ENCODE measurements around the gene JMJD8. TPM values are rescaled to one million over a fixed set of nuclear protein-coding genes. Genes with fewer than 3 reads are reported as not detected.
A peak's percentile ranks its signal among the peaks of the same experiment; 100 is the strongest.

JMJD8 gene
- total and polyA plus RNA-seq, 2 experiments from 2014 or later, result 48.5 to 82.5 TPM

DNA sequence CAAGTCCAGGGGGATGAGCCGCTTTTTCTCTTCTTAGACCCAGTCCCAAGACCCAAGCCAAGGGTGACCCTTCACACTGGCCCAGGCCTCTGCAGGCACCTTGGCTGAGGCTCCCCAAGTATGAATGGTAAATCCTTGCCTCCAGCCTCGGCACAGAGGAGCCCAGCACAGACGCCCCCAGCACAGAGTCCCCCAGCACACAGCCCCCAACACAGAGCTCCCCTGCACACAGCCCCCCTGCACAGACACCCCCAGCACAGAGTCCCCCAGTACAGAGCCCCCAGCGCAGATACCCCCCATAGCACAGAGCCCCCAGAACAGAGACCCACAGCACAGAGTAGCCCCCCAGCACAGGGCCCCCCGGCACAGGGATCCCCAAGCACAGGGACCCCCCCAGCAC is 43.5 kb downstream of the JMJD8 start (continued):
- TF ChIP-seq STAT1 (IDR thresholded peaks at IDR 0.05; ENCODE audit: unreplicated experiment), result no peak
- TF ChIP-seq, protein P1, sequence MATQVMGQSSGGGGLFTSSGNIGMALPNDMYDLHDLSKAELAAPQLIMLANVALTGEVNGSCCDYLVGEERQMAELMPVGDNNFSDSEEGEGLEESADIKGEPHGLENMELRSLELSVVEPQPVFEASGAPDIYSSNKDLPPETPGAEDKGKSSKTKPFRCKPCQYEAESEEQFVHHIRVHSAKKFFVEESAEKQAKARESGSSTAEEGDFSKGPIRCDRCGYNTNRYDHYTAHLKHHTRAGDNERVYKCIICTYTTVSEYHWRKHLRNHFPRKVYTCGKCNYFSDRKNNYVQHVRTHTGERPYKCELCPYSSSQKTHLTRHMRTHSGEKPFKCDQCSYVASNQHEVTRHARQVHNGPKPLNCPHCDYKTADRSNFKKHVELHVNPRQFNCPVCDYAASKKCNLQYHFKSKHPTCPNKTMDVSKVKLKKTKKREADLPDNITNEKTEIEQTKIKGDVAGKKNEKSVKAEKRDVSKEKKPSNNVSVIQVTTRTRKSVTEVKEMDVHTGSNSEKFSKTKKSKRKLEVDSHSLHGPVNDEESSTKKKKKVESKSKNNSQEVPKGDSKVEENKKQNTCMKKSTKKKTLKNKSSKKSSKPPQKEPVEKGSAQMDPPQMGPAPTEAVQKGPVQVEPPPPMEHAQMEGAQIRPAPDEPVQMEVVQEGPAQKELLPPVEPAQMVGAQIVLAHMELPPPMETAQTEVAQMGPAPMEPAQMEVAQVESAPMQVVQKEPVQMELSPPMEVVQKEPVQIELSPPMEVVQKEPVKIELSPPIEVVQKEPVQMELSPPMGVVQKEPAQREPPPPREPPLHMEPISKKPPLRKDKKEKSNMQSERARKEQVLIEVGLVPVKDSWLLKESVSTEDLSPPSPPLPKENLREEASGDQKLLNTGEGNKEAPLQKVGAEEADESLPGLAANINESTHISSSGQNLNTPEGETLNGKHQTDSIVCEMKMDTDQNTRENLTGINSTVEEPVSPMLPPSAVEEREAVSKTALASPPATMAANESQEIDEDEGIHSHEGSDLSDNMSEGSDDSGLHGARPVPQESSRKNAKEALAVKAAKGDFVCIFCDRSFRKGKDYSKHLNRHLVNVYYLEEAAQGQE (IDR thresholded peaks at IDR 0.05; ENCODE audit: unreplicated experiment), result no peak
- TF ChIP-seq NANOG (IDR thresholded peaks at IDR 0.05; ENCODE audit: borderline replicate concordance), result no peak
- no peak for TF ChIP-seq POLR2AphosphoS5 (IDR thresholded peaks at IDR 0.05; ENCODE audit: low read depth)
- TF ChIP-seq, protein P2, sequence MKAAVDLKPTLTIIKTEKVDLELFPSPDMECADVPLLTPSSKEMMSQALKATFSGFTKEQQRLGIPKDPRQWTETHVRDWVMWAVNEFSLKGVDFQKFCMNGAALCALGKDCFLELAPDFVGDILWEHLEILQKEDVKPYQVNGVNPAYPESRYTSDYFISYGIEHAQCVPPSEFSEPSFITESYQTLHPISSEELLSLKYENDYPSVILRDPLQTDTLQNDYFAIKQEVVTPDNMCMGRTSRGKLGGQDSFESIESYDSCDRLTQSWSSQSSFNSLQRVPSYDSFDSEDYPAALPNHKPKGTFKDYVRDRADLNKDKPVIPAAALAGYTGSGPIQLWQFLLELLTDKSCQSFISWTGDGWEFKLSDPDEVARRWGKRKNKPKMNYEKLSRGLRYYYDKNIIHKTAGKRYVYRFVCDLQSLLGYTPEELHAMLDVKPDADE (IDR thresholded peaks at IDR 0.05), result no peak
- no peak for TF ChIP-seq JUNB (IDR thresholded peaks at IDR 0.05; ENCODE audit: unreplicated experiment)
- TF ChIP-seq, protein P3, sequence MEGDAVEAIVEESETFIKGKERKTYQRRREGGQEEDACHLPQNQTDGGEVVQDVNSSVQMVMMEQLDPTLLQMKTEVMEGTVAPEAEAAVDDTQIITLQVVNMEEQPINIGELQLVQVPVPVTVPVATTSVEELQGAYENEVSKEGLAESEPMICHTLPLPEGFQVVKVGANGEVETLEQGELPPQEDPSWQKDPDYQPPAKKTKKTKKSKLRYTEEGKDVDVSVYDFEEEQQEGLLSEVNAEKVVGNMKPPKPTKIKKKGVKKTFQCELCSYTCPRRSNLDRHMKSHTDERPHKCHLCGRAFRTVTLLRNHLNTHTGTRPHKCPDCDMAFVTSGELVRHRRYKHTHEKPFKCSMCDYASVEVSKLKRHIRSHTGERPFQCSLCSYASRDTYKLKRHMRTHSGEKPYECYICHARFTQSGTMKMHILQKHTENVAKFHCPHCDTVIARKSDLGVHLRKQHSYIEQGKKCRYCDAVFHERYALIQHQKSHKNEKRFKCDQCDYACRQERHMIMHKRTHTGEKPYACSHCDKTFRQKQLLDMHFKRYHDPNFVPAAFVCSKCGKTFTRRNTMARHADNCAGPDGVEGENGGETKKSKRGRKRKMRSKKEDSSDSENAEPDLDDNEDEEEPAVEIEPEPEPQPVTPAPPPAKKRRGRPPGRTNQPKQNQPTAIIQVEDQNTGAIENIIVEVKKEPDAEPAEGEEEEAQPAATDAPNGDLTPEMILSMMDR (conservative IDR thresholded peaks at IDR 0.05; ENCODE audit: low read depth in 2 of 2), result no peak
- no peak for TF ChIP-seq CREB1 (CRISPR knock-in tag; IDR thresholded peaks at IDR 0.05; ENCODE audit: low read depth)

DNA sequence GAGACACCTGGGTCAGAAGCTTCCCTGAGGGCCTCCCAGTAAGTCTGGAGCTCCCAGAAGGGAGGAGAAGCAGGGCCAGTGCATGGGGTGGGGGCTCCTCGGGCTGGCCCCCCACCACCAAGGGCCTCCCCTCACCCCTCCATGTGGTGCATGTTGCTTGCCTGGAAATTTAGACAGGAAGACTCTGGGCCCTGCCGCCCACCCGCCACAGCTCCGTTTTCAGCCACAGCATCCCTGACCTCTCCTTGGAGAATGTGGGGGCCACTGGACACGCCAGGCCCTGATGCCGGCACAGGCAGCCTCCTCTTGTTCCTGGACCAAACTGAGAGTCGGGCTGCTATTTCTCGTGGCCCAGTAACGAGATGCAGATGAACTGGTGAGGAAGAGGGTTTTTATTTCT is 45.3 kb downstream of the JMJD8 start:
- Histone ChIP-seq H3K9me2 (ENCODE audit: insufficient read depth) (no peaks in the 10 kb centered on the region), H2AFZ (no peak overlapping the region), H3K4me2 (peak overlapping the region; percentile 26; the same call in 1 of the 2 replicates), H3K36me3 (ENCODE audit: insufficient read depth) (no peaks in the 10 kb centered on the region), H3K4me3 (no peak overlapping the region), H3F3A (replicated peaks; ENCODE audit: low read depth) (0 out of 2 replicates have a peak, but pooled peaks cover 6% of the 10 kb centered on the region), H4K20me1 (replicated peaks; ENCODE audit: insufficient read depth) (no peaks in the 10 kb centered on the region; the same call in 1 of the 2 replicates), H3K4me1 (ENCODE audit: insufficient read depth) (peaks cover 24% of the 10 kb centered on the region), H3K27me3 (ENCODE audit: insufficient read depth) (no peaks in the 10 kb centered on the region), H3K27ac (ENCODE audit: low read depth) (no peak overlapping the region), H3K79me2 (replicated peaks; ENCODE audit: insufficient read depth) (peaks cover 14% of the 10 kb centered on the region)
- TF ChIP-seq, protein P2 (IDR thresholded peaks at IDR 0.05), result no peak
- TF ChIP-seq, protein P1 (IDR thresholded peaks at IDR 0.05; ENCODE audit: unreplicated experiment), result no peak
- TF ChIP-seq STAT1 (IDR thresholded peaks at IDR 0.05; ENCODE audit: unreplicated experiment), result no peak
- no peak for TF ChIP-seq POLR2AphosphoS5 (IDR thresholded peaks at IDR 0.05; ENCODE audit: low read depth)
- TF ChIP-seq CREB1 (CRISPR knock-in tag; IDR thresholded peaks at IDR 0.05; ENCODE audit: low read depth), result no peak
- no peak for TF ChIP-seq ZNF331 (CRISPR knock-in tag; IDR thresholded peaks at IDR 0.05; ENCODE audit: low read depth)
- no peak for TF ChIP-seq EZH2 (IDR thresholded peaks at IDR 0.05; ENCODE audit: low read depth, unreplicated experiment)
- TF ChIP-seq ZNF114 (CRISPR knock-in tag; IDR thresholded peaks at IDR 0.05), result no peak
- no peak for TF ChIP-seq JUNB (IDR thresholded peaks at IDR 0.05; ENCODE audit: unreplicated experiment)
- TF ChIP-seq, protein P3 (conservative IDR thresholded peaks at IDR 0.05; ENCODE audit: low read depth in 2 of 2), result no peak
- Mint-ChIP-seq H3K36me3 (ENCODE audit: low read depth) (no peaks in the 10 kb centered on the region), H3K9me3 (peaks cover 4% of the 10 kb centered on the region; the same call in 2 of the 3 replicates), H3K4me3 (no peak overlapping the region; the same call in 2 of the 3 replicates), H3K4me1 (peaks cover 20% of the 10 kb centered on the region), H3K27ac (no peak overlapping the region; the same call in 1 of the 2 replicates), H3K27me3 (ENCODE audit: insufficient read depth, low read depth, poor library complexity) (peaks cover 12% of the 10 kb centered on the region)
- no peak for DNase-seq (ENCODE audit: low spot score)
- ATAC-seq, result no peak
